IPS DF 19.7 (cell line): ENCODE data around the gene CATSPERE.
A peak's percentile ranks its signal among the peaks of the same experiment; 100 is the strongest.
"Not testable (repeated sequence)": the region's sequence is repeated elsewhere in the genome, so short reads cannot be mapped to it uniquely, and the experiment has no call there.

Experiments used
- DNase-seq: peaks from one replicate; pipeline ENCODE4 v3.0.0-alpha.2; 2013; ENCODE audit warnings: low read depth, low spot score

Gene CATSPERE

GRCh38 chr1:244536316-244536715, 75.2 kb downstream of the CATSPERE start:
- no peak for DNase-seq

- DNase-seq, result no peak
These were observed 84.4 kb downstream of the CATSPERE start for GRCh38 chr1:244545511-244545910.

- DNase-seq, result no peak
These were observed 87.6 kb downstream of the CATSPERE start for GRCh38 chr1:244548558-244549115.

DNA sequence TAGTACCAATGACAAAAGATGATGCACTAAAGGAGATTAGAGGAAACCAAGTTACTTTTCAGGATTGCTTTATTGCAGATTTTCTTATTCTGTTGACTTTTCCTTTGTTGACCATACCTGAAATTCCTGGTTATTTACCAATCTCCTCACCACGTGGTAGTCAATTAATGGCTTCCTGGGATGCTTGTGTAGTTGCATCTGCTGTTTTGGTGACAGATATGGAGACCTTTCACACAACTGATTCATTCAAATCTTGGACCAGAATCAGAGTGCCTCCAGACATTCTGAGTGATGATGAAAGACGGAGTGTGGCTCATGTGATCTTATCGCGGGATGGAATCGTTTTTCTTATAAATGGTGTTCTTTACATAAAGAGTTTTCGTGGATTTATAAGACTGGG, 91.3 kb downstream of the CATSPERE start:
- no peak for DNase-seq

DNA sequence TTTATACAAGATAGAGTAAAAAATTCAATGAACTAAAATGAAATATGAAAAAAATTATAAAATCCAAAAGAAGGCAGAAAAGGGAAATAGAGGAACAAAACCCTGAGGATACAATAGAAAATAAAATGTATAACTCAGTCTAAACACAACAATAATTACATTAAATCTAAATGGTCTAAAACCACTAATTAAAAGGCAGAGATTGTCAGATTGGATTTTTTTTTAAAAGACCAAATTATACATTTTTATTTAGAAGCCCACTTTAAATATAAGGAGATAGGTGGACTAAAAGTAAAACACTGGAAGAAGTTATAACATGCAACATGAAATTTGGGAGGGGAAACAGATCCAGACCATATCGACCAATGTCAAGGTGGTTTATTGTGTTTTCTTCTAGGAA, 95.2 kb downstream of the CATSPERE start:
- no peak for DNase-seq

- no peak for DNase-seq
These were observed 96.5 kb downstream of the CATSPERE start for GRCh38 chr1:244557565-244557964.

- no peak for DNase-seq
These were observed 98.5 kb downstream of the CATSPERE start for GRCh38 chr1:244559561-244559960.

- DNase-seq, result not testable (repeated sequence)
These were observed 101.8 kb downstream of the CATSPERE start for GRCh38 chr1:244562877-244563276.

- no peak for DNase-seq
These were observed 112.7 kb downstream of the CATSPERE start for GRCh38 chr1:244573768-244574167.

DNA sequence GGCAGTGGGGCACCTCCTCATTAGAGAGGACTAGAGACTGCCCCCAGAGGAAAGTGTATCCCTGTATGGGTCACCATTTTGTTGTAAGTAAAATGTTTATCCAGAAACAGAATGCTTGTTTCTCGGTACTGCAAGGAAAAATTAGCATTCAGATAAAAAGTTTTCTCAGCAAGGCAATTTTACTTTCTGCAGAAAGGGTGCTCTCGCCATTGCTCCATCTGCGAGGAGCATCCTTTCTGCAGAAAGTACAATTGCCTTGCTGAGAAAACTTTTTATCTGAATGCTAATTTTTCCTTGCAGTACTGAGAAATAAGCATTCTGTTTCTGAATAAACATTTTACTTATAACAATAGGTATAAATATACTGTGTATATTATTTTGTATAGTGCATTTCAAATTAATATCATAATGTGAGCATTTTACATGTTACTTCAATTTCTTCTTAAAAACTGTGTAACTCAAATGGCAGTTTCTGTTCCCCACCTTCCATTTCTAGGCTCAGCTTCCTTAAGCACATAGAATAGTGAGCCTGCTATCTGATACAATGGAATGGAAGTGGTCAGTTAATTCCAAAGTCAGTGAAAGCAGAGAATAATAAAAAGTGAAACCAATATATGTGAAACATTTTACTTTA, 115.3 kb downstream of the CATSPERE start:
- no peak for DNase-seq

DNA sequence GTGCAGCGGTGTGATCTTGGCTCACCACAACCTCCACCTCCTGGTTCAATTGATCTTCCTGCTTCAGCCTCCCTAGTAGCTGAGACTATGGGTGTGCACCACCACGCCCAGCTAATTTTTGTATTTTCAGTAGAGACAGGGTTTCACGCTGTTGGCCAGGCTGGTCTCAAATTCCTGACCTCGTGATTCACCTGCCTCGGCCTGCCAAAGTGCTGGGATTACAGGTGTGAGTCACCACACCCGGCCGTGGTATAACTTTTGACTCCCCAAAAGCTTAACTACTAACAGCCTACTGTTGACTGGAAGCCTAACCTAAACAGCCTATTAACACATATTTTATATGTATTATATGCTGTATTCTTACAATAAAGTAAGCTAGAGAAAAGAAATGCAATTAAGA, 117.1 kb downstream of the CATSPERE start:
- not testable (repeated sequence) for DNase-seq

GRCh38 chr1:244583358-244583982, 122.4 kb downstream of the CATSPERE start:
- DNase-seq, result peak; percentile 9

DNA sequence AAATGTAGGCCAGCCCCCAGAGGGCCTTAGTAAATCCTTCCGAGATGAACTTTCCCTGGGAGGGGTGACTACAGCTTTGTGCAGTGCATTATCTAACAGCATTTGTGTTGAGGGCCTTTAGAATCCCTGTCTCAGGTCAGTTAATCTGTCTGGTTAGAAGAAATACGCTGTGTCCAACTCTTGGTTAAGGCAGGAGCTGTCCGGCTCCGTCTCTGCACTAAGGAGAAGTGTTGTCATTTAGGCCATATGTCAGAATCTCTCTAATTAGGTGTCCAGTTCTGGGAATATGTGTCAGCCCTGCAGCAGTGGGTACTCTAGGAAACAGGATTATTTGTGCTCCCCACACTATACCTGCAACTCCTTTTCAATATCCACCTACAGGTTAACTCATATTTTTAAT, 124.8 kb downstream of the CATSPERE start:
- no peak for DNase-seq

DNA sequence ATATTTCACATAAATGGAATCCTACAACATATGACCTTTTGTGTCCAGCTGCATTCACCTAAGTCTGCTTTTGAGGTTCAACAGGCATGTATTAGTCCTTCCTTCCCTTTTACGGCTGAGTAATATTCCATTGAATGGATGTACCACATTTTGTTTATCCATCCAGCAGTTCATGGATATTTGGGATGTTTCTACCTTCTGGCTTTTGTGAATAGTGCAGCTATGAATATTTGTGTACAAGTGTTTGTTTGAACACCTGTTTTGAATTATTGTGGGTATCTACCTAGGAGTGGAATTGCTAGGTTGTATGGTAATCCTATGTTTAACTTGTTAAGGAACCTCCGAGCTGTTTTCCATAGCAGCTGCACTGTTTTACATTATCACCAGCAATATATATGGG, 129.6 kb downstream of the CATSPERE start:
- no peak for DNase-seq

DNA sequence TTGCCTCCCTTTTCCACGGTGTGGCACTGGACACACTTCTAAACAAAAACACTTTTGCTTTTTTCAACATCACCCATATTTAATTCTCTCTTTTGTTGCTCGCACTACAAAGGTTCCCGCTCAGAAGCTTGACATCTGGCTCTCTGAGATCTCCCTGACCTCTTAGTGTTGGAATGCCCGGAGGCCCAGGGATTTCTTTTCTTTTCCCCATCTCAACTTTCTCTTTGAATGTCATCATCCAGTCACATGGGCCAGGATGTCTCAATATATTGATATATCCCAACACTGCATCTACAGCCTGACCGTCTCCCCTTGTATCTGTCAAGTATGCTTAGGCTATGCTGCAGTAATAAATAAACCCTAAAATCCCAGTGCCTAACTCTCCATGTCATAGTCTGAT, 137.5 kb downstream of the CATSPERE start:
- no peak for DNase-seq

DNA sequence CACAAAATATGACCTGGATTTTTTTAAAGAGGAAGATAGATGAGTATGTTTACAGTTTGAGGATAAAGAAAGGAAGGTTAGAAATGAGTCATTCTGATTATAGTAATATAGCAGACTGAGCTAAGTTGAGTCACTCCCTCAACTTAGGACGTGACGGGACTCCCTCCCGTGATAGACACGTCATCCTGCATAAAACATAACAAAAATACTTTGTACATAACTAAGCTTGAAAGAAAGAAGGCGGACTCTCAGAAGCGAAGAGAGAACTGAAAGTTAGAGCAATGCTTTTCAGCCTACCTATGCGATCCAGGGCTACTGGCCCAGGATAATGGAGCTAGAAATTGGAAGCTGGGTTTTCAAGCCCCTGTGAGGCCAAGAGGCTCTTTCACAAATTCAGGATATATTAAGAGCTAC, 138.9 kb downstream of the CATSPERE start:
- no peak for DNase-seq

DNA sequence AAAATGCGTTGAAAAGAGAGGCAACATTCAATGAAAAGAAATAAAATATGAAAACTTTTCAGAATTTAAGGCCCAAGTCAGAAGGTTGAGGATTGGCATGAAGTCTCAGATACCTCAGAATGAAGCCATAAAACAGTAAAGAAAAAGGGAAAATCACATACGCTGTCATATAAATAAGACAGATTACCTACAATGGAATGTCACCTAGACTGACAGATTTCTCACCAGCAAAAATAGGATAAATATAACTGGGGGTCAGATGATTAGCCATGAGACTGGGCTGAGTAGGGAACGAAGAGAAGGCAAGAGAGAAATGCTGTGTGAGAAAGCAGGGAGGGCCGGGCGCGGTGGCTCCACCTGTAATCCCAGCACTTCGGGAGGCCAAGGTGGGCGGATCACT, 140.3 kb downstream of the CATSPERE start:
- DNase-seq, result no peak

GRCh38 chr1:244603498-244603897, 142.4 kb downstream of the CATSPERE start:
- DNase-seq, result no peak

- no peak for DNase-seq
These were observed 144.8 kb downstream of the CATSPERE start for GRCh38 chr1:244605835-244606370.

- DNase-seq, result no peak
These were observed 153.2 kb downstream of the CATSPERE start for GRCh38 chr1:244614113-244614836.

DNA sequence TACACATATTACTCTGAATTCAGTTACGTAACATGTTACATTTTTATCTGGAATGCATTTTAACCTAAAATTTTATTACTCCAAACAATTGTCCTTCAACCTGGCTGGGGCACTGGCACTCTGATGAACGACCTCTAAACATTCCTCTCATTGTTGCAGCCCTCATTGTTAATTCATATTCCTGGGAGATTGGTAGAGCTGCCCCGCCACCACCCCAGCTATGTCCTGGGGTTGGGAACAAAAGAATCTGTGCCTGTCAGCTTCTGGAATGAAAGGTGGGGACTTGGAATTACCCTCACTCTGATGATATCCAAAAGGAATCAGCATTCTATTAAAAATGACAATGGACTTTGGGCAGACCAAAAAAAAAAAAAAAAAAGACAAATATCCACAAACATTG, 153.8 kb downstream of the CATSPERE start:
- DNase-seq, result no peak

DNA sequence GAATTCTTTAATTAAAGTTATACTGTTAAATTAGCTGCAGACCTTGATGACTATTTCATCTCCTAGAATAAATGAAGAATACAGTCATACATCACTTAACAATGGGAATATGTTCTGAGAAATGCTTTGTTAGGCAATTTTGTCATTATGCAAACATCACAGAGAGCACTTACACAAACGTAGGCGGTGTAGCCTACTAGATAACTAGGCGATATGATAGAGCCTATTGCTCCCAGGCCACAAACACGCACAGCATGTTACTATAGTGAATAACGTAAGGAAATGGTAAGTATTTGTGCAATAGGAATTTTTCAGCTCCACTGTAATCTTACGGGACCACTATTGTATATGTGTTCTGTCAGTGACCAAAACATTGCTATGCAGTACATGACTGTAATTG, 154.2 kb downstream of the CATSPERE start:
- no peak for DNase-seq
